Peyer's patch (tissue), 4 donors: Measurements from ENCODE around the gene ADGRD1.

Experiments
- CTCF ChIP-seq, 6 experiments: fragments of 450-650 bp in 4 of 6; fragments of 200-600 bp in 2 of 6; sonication (generic) in 1 of 6; IDR thresholded peaks; one replicate each; pipeline ENCODE4 v1.5.1; 2017 to 2019; ENCODE audit warnings: antibody characterized with exemption in 6 of 6, mild to moderate bottlenecking in 3 of 6, moderate library complexity in 1 of 6
- POLR2A ChIP-seq, 2 donors: fragments of 450-650 bp; IDR thresholded peaks; one replicate each; pipeline ENCODE4 v1.5.1; 2017; ENCODE audit warnings: antibody characterized with exemption in 2 of 2, mild to moderate bottlenecking in 2 of 2, moderate library complexity in 2 of 2

DNA sequence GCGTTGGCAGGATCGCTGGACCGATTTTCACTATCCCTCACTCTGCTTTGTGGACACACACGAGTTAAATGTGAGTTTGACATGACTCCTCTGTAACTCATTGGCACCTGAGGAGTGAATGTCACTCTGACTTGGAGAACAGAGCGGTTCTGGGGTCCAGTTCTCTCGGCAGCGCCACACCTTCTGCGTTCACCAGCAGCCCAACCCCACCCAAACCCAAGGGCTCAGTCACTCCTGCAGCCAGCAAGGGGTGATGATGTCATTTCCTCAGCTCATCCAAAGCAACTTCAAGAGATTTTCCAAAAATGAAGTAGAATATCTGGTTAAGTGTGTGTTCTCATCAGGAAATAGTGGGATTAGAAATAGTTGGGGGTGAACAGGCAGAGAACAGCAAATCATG, 36.3 kb downstream of the ADGRD1 start:
- TF ChIP-seq CTCF (IDR thresholded peaks at IDR 0.05) (no peak), POLR2A (IDR thresholded peaks at IDR 0.05) (no peak)
